Hepatocyte (in vitro differentiated cells): ENCODE results near the gene ZNF207.

ENCODE experiments used
- EZH2 ChIP-seq: fragments of 200-600 bp; sonication (generic); IDR thresholded peaks from 2 replicates; pipeline ENCODE4 v1.6.1; 2016; ENCODE audit warnings: antibody characterized with exemption, mild to moderate bottlenecking, borderline replicate concordance
- EZH2phosphoT487 ChIP-seq: fragments of 200-600 bp; sonication (generic); IDR thresholded peaks from one replicate; pipeline ENCODE4 v1.6.1; 2018; ENCODE audit warnings: antibody characterized with exemption, mild to moderate bottlenecking, low read depth, moderate library complexity; ENCODE audit not compliant: unreplicated experiment, severe bottlenecking
- TF ChIP-seq, protein P1 (sequence below): fragments of 200-600 bp; sonication (generic); IDR thresholded peaks from 2 replicates; pipeline ENCODE4 v1.5.1; 2016; ENCODE audit warnings: antibody characterized with exemption, mild to moderate bottlenecking; ENCODE audit not compliant: poor library complexity

DNA sequence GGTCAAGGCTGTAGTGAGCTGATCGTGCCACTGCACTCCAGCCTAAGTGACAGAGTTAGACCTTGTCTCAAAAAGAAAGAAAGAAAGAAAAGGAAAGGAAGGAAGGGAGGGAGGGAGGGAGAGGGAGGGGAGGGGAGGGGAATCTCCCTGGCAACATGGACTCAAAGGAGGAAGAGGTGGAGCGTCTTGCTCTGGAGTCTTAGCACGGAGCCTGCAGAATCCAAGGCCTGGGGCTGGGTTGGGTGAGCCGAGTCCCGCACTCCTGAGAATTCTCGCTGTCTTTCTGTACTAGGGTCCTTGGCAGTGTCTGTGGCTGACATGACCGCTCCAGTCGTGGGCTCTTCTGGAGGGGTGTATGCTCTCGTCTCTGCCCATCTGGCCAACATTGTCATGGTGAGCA is 44.9 kb upstream of the ZNF207 start:
- TF ChIP-seq, protein P1, sequence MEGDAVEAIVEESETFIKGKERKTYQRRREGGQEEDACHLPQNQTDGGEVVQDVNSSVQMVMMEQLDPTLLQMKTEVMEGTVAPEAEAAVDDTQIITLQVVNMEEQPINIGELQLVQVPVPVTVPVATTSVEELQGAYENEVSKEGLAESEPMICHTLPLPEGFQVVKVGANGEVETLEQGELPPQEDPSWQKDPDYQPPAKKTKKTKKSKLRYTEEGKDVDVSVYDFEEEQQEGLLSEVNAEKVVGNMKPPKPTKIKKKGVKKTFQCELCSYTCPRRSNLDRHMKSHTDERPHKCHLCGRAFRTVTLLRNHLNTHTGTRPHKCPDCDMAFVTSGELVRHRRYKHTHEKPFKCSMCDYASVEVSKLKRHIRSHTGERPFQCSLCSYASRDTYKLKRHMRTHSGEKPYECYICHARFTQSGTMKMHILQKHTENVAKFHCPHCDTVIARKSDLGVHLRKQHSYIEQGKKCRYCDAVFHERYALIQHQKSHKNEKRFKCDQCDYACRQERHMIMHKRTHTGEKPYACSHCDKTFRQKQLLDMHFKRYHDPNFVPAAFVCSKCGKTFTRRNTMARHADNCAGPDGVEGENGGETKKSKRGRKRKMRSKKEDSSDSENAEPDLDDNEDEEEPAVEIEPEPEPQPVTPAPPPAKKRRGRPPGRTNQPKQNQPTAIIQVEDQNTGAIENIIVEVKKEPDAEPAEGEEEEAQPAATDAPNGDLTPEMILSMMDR: no peak
- TF ChIP-seq EZH2 (no peak), EZH2phosphoT487 (no peak)
